Thyroid gland (tissue), 4 donors: Measurements from ENCODE around the gene KAT6B. TPM values are rescaled to one million over a fixed set of nuclear protein-coding genes. Genes with fewer than 3 reads are reported as not detected.

ENCODE experiments used
- DNase-seq, 2 donors: peaks; one replicate each; pipeline ENCODE4 v3.0.0-alpha.2; 2019
- H3K27ac ChIP-seq, 3 donors: fragments of 200-600 bp; sonication (generic); 1 replicate in 2 of 3; 2 replicates in 1 of 3; pipeline ENCODE4 v1.5.1; 2016 to 2019; ENCODE audit warnings: mild to moderate bottlenecking in 1 of 3, moderate library complexity in 1 of 3
- H3K27me3 ChIP-seq: fragments of 200-600 bp; sonication (generic); one replicate; pipeline ENCODE4 v1.5.1; 2019
- H3K36me3 ChIP-seq, 2 donors: fragments of 200-600 bp; sonication (generic); one replicate each; pipeline ENCODE4 v1.5.1; 2016 to 2019
- H3K4me1 ChIP-seq, 2 donors: fragments of 200-600 bp; sonication (generic); one replicate each; pipeline ENCODE4 v1.5.1; 2017 to 2019
- H3K4me3 ChIP-seq, 3 donors: fragments of 200-600 bp; sonication (generic); replicated peaks in 1 of 3; 1 replicate in 2 of 3; 2 replicates in 1 of 3; pipeline ENCODE4 v1.5.1; 2016; ENCODE audit warnings: mild to moderate bottlenecking in 1 of 3
- H3K9me3 ChIP-seq: fragments of 200-600 bp; sonication (generic); one replicate; pipeline ENCODE4 v1.5.1; 2017
- CTCF ChIP-seq, 6 experiments: fragments of 200-600 bp in 3 of 6; fragments of 450-650 bp in 3 of 6; sonication (generic) in 3 of 6; IDR thresholded peaks; one replicate each; pipeline ENCODE4 v1.5.1; 2016 to 2019; ENCODE audit warnings: antibody characterized with exemption in 6 of 6, mild to moderate bottlenecking in 2 of 6, inconsistent platforms in 1 of 6, moderate library complexity in 1 of 6
- POLR2A ChIP-seq, 2 donors: fragments of 450-650 bp; IDR thresholded peaks; one replicate each; pipeline ENCODE4 v1.6.1; 2017; ENCODE audit warnings: antibody characterized with exemption in 2 of 2, mild to moderate bottlenecking in 2 of 2, moderate library complexity in 1 of 2
- WGBS, 2 donors: methylation state at CpG; one replicate each; pipeline ENCODE4 v1.1.5; 2017; 5-methylcytosine and 5-hydroxymethylcytosine counted together
- intact Hi-C: fragments of 100-400 bp; cut with DNase I; formaldehyde crosslinking; loops from one replicate; pipeline ENCODE4 v1.15.1; 2023
- total RNA-seq, 4 donors: library from RNA; depleted of rRNA; stranded (reverse); fragments of >200 nt; gene quantifications; one replicate each; pipeline ENCODE4 v1.2.3, GENCODE V29; 2016

Gene KAT6B
- total RNA-seq, 4 donors from 2014 or later = 56.5 to 115 (median 76.3) TPM

- 68 to 74% methylated on average over 10 of the region's 10 CpGs for WGBS, 2 donors
- no peaks in the 10 kb centered on the region for H3K27me3 ChIP-seq
- no peak for DNase-seq
- intact Hi-C loops = no loop called here
- H3K4me1 ChIP-seq = no peaks in the 10 kb centered on the region
- peaks cover 4 to 15% of the 10 kb centered on the region in 2 donors for H3K36me3 ChIP-seq
- H3K9me3 ChIP-seq = no peaks in the 10 kb centered on the region
- H3K27ac ChIP-seq = no peak overlapping the region
- TF ChIP-seq CTCF (IDR thresholded peaks at IDR 0.05) (no peak), POLR2A (IDR thresholded peaks at IDR 0.05) (no peak)
- H3K4me3 ChIP-seq = no peak overlapping the region
These were observed 195.2 kb downstream of the KAT6B start for GRCh38 chr10:75021379-75022249.

- DNase-seq = no peak
- peaks cover 4 to 21% of the 10 kb centered on the region in 2 donors for H3K36me3 ChIP-seq
- 97 to 100% methylated on average over 2 of the region's 2 CpGs for WGBS, 2 donors
- no peak overlapping the region for H3K4me3 ChIP-seq
- no peaks in the 10 kb centered on the region for H3K27me3 ChIP-seq
- H3K9me3 ChIP-seq = no peaks in the 10 kb centered on the region
- intact Hi-C loops = no loop called here
- TF ChIP-seq POLR2A (IDR thresholded peaks at IDR 0.05) (no peak), CTCF (IDR thresholded peaks at IDR 0.05) (no peak)
- H3K27ac ChIP-seq = no peak overlapping the region
- H3K4me1 ChIP-seq = no peaks in the 10 kb centered on the region
These were observed 196.7 kb downstream of the KAT6B start for GRCh38 chr10:75023074-75023473.

GRCh38 chr10:75024971-75025523, 198.6 kb downstream of the KAT6B start:
- peaks cover 9 to 31% of the 10 kb centered on the region in 2 donors for H3K36me3 ChIP-seq
- no peak overlapping the region for H3K27ac ChIP-seq
- 38 to 53% methylated on average over 5 of the region's 5 CpGs for WGBS, 2 donors
- peak; percentile 64 to 69 for DNase-seq
- H3K9me3 ChIP-seq = no peaks in the 10 kb centered on the region
- intact Hi-C loops = no loop called here
- H3K4me1 ChIP-seq = no peaks in the 10 kb centered on the region
- no peak for TF ChIP-seq POLR2A (IDR thresholded peaks at IDR 0.05)
- no peak for TF ChIP-seq CTCF (IDR thresholded peaks at IDR 0.05)
- H3K4me3 ChIP-seq = no peak overlapping the region
- H3K27me3 ChIP-seq = no peaks in the 10 kb centered on the region

- TF ChIP-seq POLR2A (IDR thresholded peaks at IDR 0.05) (no peak), CTCF (IDR thresholded peaks at IDR 0.05) (no peak)
- Histone ChIP-seq H3K4me3 (no peak overlapping the region), H3K36me3 (peaks cover 11 to 33% of the 10 kb centered on the region in 2 donors), H3K4me1 (no peaks in the 10 kb centered on the region), H3K27ac (no peak overlapping the region), H3K27me3 (no peaks in the 10 kb centered on the region), H3K9me3 (no peaks in the 10 kb centered on the region)
- no peak for DNase-seq
- intact Hi-C loops = no loop called here
These were observed 201.6 kb downstream of the KAT6B start for GRCh38 chr10:75028049-75028448.

- H3K27me3 ChIP-seq = no peaks in the 10 kb centered on the region
- DNase-seq = no peak
- intact Hi-C loops = no loop called here
- 87 to 88% methylated on average over 7 of the region's 7 CpGs for WGBS, 2 donors
- H3K27ac ChIP-seq = no peak overlapping the region
- no peaks in the 10 kb centered on the region for H3K9me3 ChIP-seq
- peaks cover 11 to 33% of the 10 kb centered on the region in 2 donors for H3K36me3 ChIP-seq
- no peak for TF ChIP-seq CTCF (IDR thresholded peaks at IDR 0.05)
- no peak for TF ChIP-seq POLR2A (IDR thresholded peaks at IDR 0.05)
- H3K4me3 ChIP-seq = no peak overlapping the region
- no peaks in the 10 kb centered on the region for H3K4me1 ChIP-seq
These were observed 202.3 kb downstream of the KAT6B start for GRCh38 chr10:75028748-75029147.
